PC-3 (cell line): Measurements from ENCODE around the gene FAM83G. TPM values are rescaled to one million over a fixed set of nuclear protein-coding genes. Genes with fewer than 3 reads are reported as not detected.
A peak's percentile ranks its signal among the peaks of the same experiment; 100 is the strongest.
"Not testable (repeated sequence)": the region's sequence is repeated elsewhere in the genome, so short reads cannot be mapped to it uniquely, and the experiment has no call there.

ENCODE experiments used
- ATAC-seq: fragments of 200-7000 bp; cut with Tn5 transposase; 2 replicates; pipeline ENCODE4 v1.9.1; 2020; ENCODE audit warnings: mild to moderate bottlenecking, moderate library complexity
- BruUV-seq: library from RNA; stranded (reverse); fragments of 400-500 nt; replicated peaks from 2 replicates; lab custom pipeline; 2021; lab: Mats Ljungman, UMichigan
- CTCF ChIA-PET: fragments of 300-600 bp; sonication (Branson Sonifier 250); formaldehyde crosslinking; loops from one replicate; lab custom pipeline; 2022; ENCODE audit warnings: antibody characterized with exemption; lab: Charles Lee
- POLR2A ChIA-PET: fragments of 300-600 bp; sonication (Branson Sonifier 250); formaldehyde crosslinking; loops from one replicate; lab custom pipeline; 2022; ENCODE audit warnings: antibody characterized with exemption; ENCODE audit not compliant: unreplicated experiment; lab: Charles Lee
- DNase-seq: peaks from one replicate; pipeline ENCODE4 v3.0.0-alpha.2; 2015
- H2AFZ ChIP-seq: fragments of 300-600 bp; sonication (generic); 2 replicates; pipeline ENCODE4 v1.6.0; 2016; ENCODE audit warnings: antibody characterized with exemption, low read length
- H3F3A ChIP-seq: fragments of 300-600 bp; sonication (generic); one replicate; pipeline ENCODE4 v1.6.0; 2017; ENCODE audit warnings: antibody characterized with exemption, low read length, control low read depth, mild to moderate bottlenecking; ENCODE audit not compliant: unreplicated experiment
- H3K27ac ChIP-seq: fragments of 300-600 bp; sonication (generic); 2 replicates; pipeline ENCODE4 v1.5.1; 2016; ENCODE audit warnings: mild to moderate bottlenecking, low read length
- H3K27me3 ChIP-seq: fragments of 300-600 bp; sonication (generic); 2 replicates; pipeline ENCODE4 v1.6.1; 2016; ENCODE audit warnings: low read length, mixed read lengths
- H3K36me3 ChIP-seq: fragments of 300-600 bp; sonication (generic); 2 replicates; pipeline ENCODE4 v1.6.1; 2016; ENCODE audit warnings: low read depth, mixed run types, low read length, mixed read lengths
- H3K4me1 ChIP-seq: fragments of 300-600 bp; sonication (generic); 2 replicates; pipeline ENCODE4 v1.5.1; 2016; ENCODE audit warnings: low read length; ENCODE audit not compliant: insufficient read depth
- H3K4me2 ChIP-seq: fragments of 300-600 bp; sonication (generic); 2 replicates; pipeline ENCODE4 v1.6.0; 2016; ENCODE audit warnings: low read length
- H3K4me3 ChIP-seq: fragments of 300-600 bp; sonication (generic); 2 replicates; pipeline ENCODE4 v1.5.1; 2016; ENCODE audit warnings: mild to moderate bottlenecking, low read length, mixed read lengths
- H3K79me2 ChIP-seq: fragments of 300-600 bp; sonication (generic); 2 replicates; pipeline ENCODE4 v1.6.1; 2017; ENCODE audit warnings: low read length, mixed read lengths
- H3K9ac ChIP-seq: fragments of 300-600 bp; sonication (generic); 2 replicates; pipeline ENCODE4 v1.6.0; 2016; ENCODE audit warnings: mild to moderate bottlenecking, low read length
- H3K9me2 ChIP-seq: fragments of 300-600 bp; sonication (generic); replicated peaks from 2 replicates; pipeline ENCODE4 v1.6.1; 2016; ENCODE audit warnings: mixed run types, low read length, mixed read lengths
- H3K9me3 ChIP-seq: fragments of 300-600 bp; sonication (generic); 2 replicates; pipeline ENCODE4 v1.6.1; 2016; ENCODE audit warnings: low read length, mixed read lengths
- H4K20me1 ChIP-seq: fragments of 300-600 bp; sonication (generic); 2 replicates; pipeline ENCODE4 v1.6.1; 2016; ENCODE audit warnings: low read length, mixed read lengths
- intact Hi-C: fragments of 100-400 bp; cut with micrococcal nuclease; formaldehyde crosslinking; loops from 2 replicates; pipeline ENCODE4 v1.9.0; 2023
- total RNA-seq: library from RNA; depleted of rRNA; stranded (reverse); fragments of >200 nt; gene quantifications from 2 replicates; pipeline ENCODE4 v1.2.3, GENCODE V29; 2014

The FAM83G gene
- total RNA-seq, 1 experiment from 2014 or later: 0.26 TPM

DNA sequence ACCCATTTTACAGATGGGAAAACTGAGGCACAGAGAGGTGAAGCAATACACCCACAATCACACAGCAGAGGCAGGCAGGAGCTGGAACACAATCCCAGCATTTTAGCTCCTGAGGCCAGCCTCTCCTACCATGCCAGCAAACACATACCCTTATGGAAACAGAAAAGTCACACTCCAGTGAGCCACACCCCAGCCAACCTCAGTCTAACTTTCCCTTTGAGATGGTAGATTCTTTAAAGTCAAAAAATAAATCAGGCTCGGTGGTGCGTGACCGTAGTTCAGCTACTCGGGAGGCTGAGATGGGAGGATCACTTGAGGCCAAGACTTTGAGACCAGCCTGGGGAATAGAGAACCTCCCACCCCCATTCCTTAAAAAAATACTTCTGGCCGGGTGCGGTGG, 31.6 kb upstream of the FAM83G start:
- H3K36me3 ChIP-seq, H3K79me2 ChIP-seq, H3K27ac ChIP-seq, H3K4me3 ChIP-seq, POLR2A ChIA-PET, H3K27me3 ChIP-seq, ATAC-seq, H3F3A ChIP-seq, BruUV-seq, CTCF ChIA-PET, H2AFZ ChIP-seq, H3K9me2 ChIP-seq, DNase-seq, H4K20me1 ChIP-seq, intact Hi-C loops, H3K4me1 ChIP-seq, H3K9me3 ChIP-seq, H3K4me2 ChIP-seq, H3K9ac ChIP-seq: not testable (repeated sequence)

DNA sequence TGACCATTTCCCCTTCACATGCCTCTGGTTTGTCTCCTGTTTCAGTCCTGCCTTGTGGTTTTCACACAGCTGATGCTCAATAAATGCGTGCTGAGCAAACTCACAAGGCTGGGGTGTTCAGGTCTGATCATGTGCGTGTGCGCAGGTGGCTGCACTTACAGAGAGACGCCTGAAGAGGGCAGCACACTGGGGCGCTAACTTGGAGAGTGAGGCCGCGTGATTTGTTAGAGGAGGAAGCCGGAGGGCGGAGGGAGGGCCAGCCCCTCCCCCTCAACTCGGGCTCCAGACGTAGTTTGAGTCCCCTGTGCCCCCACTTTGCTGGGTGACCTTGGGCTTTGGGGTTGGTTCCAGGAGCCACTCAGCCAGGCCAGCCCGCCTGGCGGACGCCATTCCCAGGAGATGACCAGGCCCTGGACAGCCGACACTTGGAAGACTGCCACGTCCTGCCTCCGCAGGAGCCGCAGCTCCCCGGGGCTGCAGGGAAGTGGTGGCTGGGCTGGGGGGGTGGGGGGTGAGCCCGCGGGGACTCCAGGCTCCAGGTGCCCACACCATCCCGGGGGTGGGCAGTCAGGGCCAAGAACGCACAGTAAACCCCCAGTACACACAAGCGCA, 27.9 kb upstream of the FAM83G start:
- H3K36me3 ChIP-seq, H3K9ac ChIP-seq, H3K9me3 ChIP-seq, H3F3A ChIP-seq, H3K27me3 ChIP-seq, POLR2A ChIA-PET, intact Hi-C loops, H3K79me2 ChIP-seq, H3K9me2 ChIP-seq, H3K4me3 ChIP-seq, DNase-seq, H4K20me1 ChIP-seq, H3K4me2 ChIP-seq, CTCF ChIA-PET, H2AFZ ChIP-seq, H3K4me1 ChIP-seq, BruUV-seq, H3K27ac ChIP-seq: not testable (repeated sequence)
- ATAC-seq: peak; percentile 56

DNA sequence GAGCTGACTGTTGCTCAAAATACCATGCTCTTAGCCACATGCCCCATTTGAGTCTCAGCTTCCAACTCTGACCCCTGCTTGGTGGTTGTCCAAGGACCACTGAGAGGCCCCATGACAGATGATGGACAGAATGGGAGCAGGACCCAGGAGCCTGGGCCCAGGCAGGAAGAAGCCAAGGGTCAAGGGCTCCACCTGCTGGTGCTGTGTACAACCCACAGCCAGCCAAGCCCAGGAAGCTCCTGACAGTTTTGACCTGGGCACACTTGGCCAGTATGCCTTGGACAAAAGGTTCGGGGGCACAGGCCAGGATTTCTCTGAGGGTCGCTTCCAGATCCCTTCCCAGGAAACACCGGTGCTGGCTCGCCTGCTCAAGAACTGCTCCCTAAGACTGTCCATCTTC, 27.2 kb upstream of the FAM83G start:
- H3F3A ChIP-seq, CTCF ChIA-PET, H2AFZ ChIP-seq, H3K4me3 ChIP-seq, H3K9ac ChIP-seq, H3K4me1 ChIP-seq, H3K79me2 ChIP-seq, H3K36me3 ChIP-seq, H4K20me1 ChIP-seq, DNase-seq, intact Hi-C loops, H3K27ac ChIP-seq, H3K27me3 ChIP-seq, H3K9me3 ChIP-seq, H3K4me2 ChIP-seq, BruUV-seq, H3K9me2 ChIP-seq, POLR2A ChIA-PET: not testable (repeated sequence)
- peak; percentile 74 for ATAC-seq

DNA sequence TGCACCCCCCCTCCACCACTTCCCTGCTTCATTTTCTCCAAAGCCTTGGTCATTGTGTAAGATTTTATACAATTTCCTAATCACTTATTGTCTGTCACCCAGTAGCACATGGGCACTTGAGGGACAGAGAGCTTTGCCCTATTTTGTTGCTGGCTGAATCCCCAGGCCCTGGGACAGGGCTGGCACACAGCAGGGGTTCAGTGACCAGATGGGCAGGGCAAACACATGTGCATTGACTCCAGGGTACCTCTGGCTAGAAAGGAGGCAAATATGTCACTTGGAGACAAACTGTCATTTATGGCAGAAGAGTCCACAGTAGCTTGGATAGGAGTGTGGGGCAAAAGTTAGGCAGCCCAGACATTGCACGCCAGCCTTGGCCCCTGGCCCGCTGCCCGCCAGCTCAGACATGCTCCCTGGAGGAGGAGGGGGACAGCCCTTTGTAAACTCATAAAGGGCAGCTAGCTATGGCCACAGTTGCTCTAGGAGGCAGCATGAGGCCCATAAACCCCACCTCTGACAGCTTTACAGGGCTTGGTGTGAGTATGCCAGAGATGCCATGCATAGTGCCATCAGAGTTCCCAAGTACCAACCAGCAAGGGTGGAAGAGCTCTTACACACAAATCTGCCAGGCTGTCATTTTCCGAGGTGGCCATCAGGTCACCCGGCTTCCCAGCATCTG, 26.3 kb upstream of the FAM83G start:
- BruUV-seq, H3K4me1 ChIP-seq, H3F3A ChIP-seq, DNase-seq, H3K9me2 ChIP-seq, H3K36me3 ChIP-seq, H4K20me1 ChIP-seq, H2AFZ ChIP-seq, H3K9ac ChIP-seq, H3K4me3 ChIP-seq, H3K79me2 ChIP-seq, intact Hi-C loops, H3K27me3 ChIP-seq, H3K27ac ChIP-seq, CTCF ChIA-PET, POLR2A ChIA-PET, H3K9me3 ChIP-seq, H3K4me2 ChIP-seq: not testable (repeated sequence)
- ATAC-seq: peak; percentile 80

DNA sequence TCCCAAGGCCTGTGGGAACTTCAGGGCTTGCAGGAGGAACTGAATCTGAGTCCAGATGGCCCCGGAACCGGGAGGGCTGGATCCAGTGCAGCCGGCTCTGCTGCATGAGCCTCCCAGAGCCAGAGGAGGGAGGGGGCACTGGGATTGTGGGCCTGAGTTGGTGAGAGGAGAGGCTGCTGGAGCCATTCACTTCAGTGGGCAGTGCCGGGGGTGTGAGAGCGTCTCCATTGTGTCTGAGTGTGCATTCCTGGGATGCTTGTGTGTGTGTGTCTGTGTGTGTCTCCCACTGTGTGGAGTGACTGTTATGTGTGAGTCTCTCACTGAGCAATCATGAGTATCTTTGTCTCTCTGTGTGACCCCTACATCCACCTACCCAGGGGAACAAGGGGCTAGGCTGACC, 25.2 kb upstream of the FAM83G start:
- BruUV-seq, intact Hi-C loops, DNase-seq, H3K4me3 ChIP-seq, H3K4me2 ChIP-seq, H2AFZ ChIP-seq, H3K79me2 ChIP-seq, H3K9me3 ChIP-seq, H3K4me1 ChIP-seq, H3K36me3 ChIP-seq, CTCF ChIA-PET, H3K9me2 ChIP-seq, ATAC-seq, H3F3A ChIP-seq, POLR2A ChIA-PET, H4K20me1 ChIP-seq, H3K9ac ChIP-seq, H3K27ac ChIP-seq, H3K27me3 ChIP-seq: not testable (repeated sequence)

DNA sequence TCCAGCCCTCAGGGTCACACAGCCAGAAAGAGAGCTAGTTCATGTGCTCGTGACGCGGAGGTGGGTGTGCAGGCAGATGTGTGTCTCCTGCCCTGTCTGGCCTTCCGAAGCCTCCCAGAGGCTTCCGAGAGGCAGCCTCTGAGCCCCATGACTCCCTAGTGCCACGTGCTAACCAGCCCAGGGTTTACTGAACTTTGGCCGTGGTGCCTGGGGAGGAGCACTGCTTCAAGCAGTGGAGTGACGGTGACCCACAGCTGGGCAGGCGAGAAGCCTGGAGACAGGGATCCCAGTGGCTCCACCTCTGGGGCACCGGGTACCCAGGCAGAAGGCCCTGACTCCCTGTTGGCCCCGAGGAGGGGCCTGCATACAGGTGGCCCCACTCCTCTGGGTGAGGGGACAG, 24.1 kb upstream of the FAM83G start:
- H3K36me3 ChIP-seq, H3K79me2 ChIP-seq, DNase-seq, H3K9me2 ChIP-seq, H3K9me3 ChIP-seq, H2AFZ ChIP-seq, BruUV-seq, ATAC-seq, CTCF ChIA-PET, H3F3A ChIP-seq, intact Hi-C loops, H4K20me1 ChIP-seq, H3K27me3 ChIP-seq, H3K4me3 ChIP-seq, H3K9ac ChIP-seq, H3K4me1 ChIP-seq, H3K27ac ChIP-seq, POLR2A ChIA-PET, H3K4me2 ChIP-seq: not testable (repeated sequence)
